SK-N-SH (cell line): ENCODE data around the gene METTL26. TPM values are rescaled to one million over a fixed set of nuclear protein-coding genes. Genes with fewer than 3 reads are reported as not detected.

Source experiments
- CTCF ChIA-PET: fragments of 300-600, 350-600 bp; formaldehyde crosslinking; extraction: SDS; loops from one replicate; lab custom pipeline; 2021; lab: Yijun Ruan, JAX
- POLR2A ChIA-PET: fragments of 350-600 bp; sonication (Branson Sonifier 250); formaldehyde crosslinking; extraction: SDS; loops from one replicate; lab custom pipeline; 2020; ENCODE audit warnings: antibody characterized with exemption, inconsistent platforms; lab: Yijun Ruan, JAX
- DNase-seq: peaks from one replicate; pipeline ENCODE4 v3.0.0; 2012
- H2AFZ ChIP-seq: fragments of 200-600 bp; sonication (generic); 2 replicates; pipeline ENCODE4 v1.8.1; 2016; ENCODE audit warnings: antibody characterized with exemption, mild to moderate bottlenecking, low read depth
- H3F3A ChIP-seq: fragments of 200-600 bp; sonication (generic); replicated peaks from 2 replicates; pipeline ENCODE3; 2016; ENCODE audit warnings: antibody characterized with exemption, mild to moderate bottlenecking; ENCODE audit not compliant: insufficient read depth
- H3K27ac ChIP-seq, 2 experiments: fragments of 200-500 bp in 1 of 2; fragments of 200-600 bp in 1 of 2; sonication (Bioruptor generic) in 1 of 2; sonication (generic), shearing (Covaris generic) in 1 of 2; 2 replicates each; pipeline versions ENCODE4 v1.5.1 to v1.6.1; 2014 to 2016; ENCODE audit warnings: low read depth in 2 of 2, inconsistent platforms in 1 of 2, low read length in 1 of 2, mild to moderate bottlenecking in 1 of 2, mixed read lengths in 1 of 2
- H3K27me3 ChIP-seq: fragments of 200-600 bp; sonication (generic), shearing (Covaris generic); 2 replicates; pipeline ENCODE4 v1.6.1; 2016; ENCODE audit warnings: mixed run types; ENCODE audit not compliant: insufficient read depth
- H3K36me3 ChIP-seq, 2 experiments: fragments of 200-500 bp in 1 of 2; fragments of 200-600 bp in 1 of 2; sonication (Bioruptor generic) in 1 of 2; sonication (generic) in 1 of 2; replicated peaks in 1 of 2; 2 replicates each; pipeline versions ENCODE3 to v1.5.1; 2014 to 2016; ENCODE audit warnings: low read length in 1 of 2, mild to moderate bottlenecking in 1 of 2; ENCODE audit not compliant: insufficient read depth in 2 of 2, control insufficient read depth in 1 of 2
- H3K4me1 ChIP-seq, 2 experiments: fragments of 200-500 bp in 1 of 2; fragments of 200-600 bp in 1 of 2; sonication (Bioruptor generic) in 1 of 2; sonication (generic), shearing (Covaris generic) in 1 of 2; 2 replicates each; pipeline versions ENCODE4 v1.5.1 to v1.6.1; 2014 to 2016; ENCODE audit warnings: low read depth in 1 of 2, low read length in 1 of 2, mixed run types in 1 of 2; ENCODE audit not compliant: insufficient read depth in 2 of 2, control insufficient read depth in 1 of 2
- H3K4me2 ChIP-seq: fragments of 200-600 bp; sonication (generic), shearing (Covaris generic); 2 replicates; pipeline ENCODE4 v1.6.1; 2017; ENCODE audit warnings: mixed run types
- H3K4me3 ChIP-seq, 2 experiments: fragments of 200-500 bp in 1 of 2; fragments of 200-600 bp in 1 of 2; sonication (Bioruptor generic) in 1 of 2; sonication (generic), shearing (Covaris generic) in 1 of 2; 2 replicates each; pipeline versions ENCODE4 v1.5.1 to v1.8.1; 2014 to 2016; ENCODE audit warnings: low read depth in 2 of 2, inconsistent platforms in 1 of 2, low read length in 1 of 2, mild to moderate bottlenecking in 1 of 2, mixed read lengths in 1 of 2, moderate library complexity in 1 of 2
- H3K79me2 ChIP-seq: fragments of 200-600 bp; sonication (generic); 2 replicates; pipeline ENCODE4 v1.8.1; 2017; ENCODE audit warnings: mild to moderate bottlenecking; ENCODE audit not compliant: insufficient read depth
- H3K9ac ChIP-seq: fragments of 200-600 bp; sonication (generic); 2 replicates; pipeline ENCODE4 v1.6.1; 2017; ENCODE audit warnings: mixed run types
- H3K9me2 ChIP-seq: fragments of 200-600 bp; sonication (generic); 2 replicates; pipeline ENCODE4 v1.6.1; 2017; ENCODE audit warnings: mixed run types
- H3K9me3 ChIP-seq: fragments of 200-600 bp; sonication (generic); 2 replicates; pipeline ENCODE4 v1.6.1; 2017; ENCODE audit warnings: mixed run types, mild to moderate bottlenecking, moderate library complexity
- H4K20me1 ChIP-seq: fragments of 200-600 bp; sonication (generic); 2 replicates; pipeline ENCODE4 v1.6.1; 2017; ENCODE audit warnings: mild to moderate bottlenecking, mixed run types; ENCODE audit not compliant: insufficient read depth
- CHD2 ChIP-seq: fragments of 150-350 bp; IDR thresholded peaks from 2 replicates; pipeline ENCODE4 v1.6.1; 2018; ENCODE audit warnings: low read length; ENCODE audit not compliant: partially characterized antibody
- EP300 ChIP-seq, 2 experiments: IDR thresholded peaks; 2 replicates each; pipeline versions ENCODE4 v1.4.0 to v1.6.1; 2012; ENCODE audit warnings: borderline replicate concordance in 1 of 2, low read depth in 1 of 2, low read length in 1 of 2
- EZH2phosphoT487 ChIP-seq: fragments of 200-600 bp; sonication (generic); IDR thresholded peaks from 2 replicates; pipeline ENCODE4 v1.6.1; 2017; ENCODE audit warnings: low read depth, mixed run types, mild to moderate bottlenecking, antibody characterized with exemption, moderate library complexity, borderline replicate concordance
- FOSL2 ChIP-seq: IDR thresholded peaks from 2 replicates; pipeline ENCODE4 v1.4.0; 2012; ENCODE audit warnings: low read depth, mild to moderate bottlenecking, moderate library complexity, borderline replicate concordance
- FOXJ3 ChIP-seq: sonication (generic); formaldehyde crosslinking; IDR thresholded peaks from 2 replicates; pipeline ENCODE4 v1.5.1; 2020; ENCODE audit warnings: mild to moderate bottlenecking, missing genetic modification reagents
- FOXM1 ChIP-seq: IDR thresholded peaks from 2 replicates; pipeline ENCODE4 v1.4.0; 2012; ENCODE audit warnings: low read depth, mild to moderate bottlenecking
- GABPA ChIP-seq: IDR thresholded peaks from 2 replicates; pipeline ENCODE4 v1.4.0; 2012; ENCODE audit warnings: low read depth, mild to moderate bottlenecking
- JUND ChIP-seq: IDR thresholded peaks from 2 replicates; pipeline ENCODE4 v1.4.0; 2012
- MEF2A ChIP-seq: IDR thresholded peaks from 2 replicates; pipeline ENCODE4 v1.4.0; 2012; ENCODE audit warnings: low read depth, borderline replicate concordance
- NRF1 ChIP-seq: IDR thresholded peaks from 2 replicates; pipeline ENCODE4 v1.6.1; 2012; ENCODE audit warnings: low read depth, mild to moderate bottlenecking, low read length
- RCOR1 ChIP-seq: fragments of 150-350 bp; IDR thresholded peaks from 2 replicates; pipeline ENCODE4 v1.6.1; 2017; ENCODE audit warnings: antibody characterized with exemption, low read length
- TAF1 ChIP-seq: IDR thresholded peaks from 2 replicates; pipeline ENCODE4 v1.6.1; 2012; ENCODE audit warnings: low read depth, mild to moderate bottlenecking, low read length, moderate library complexity, borderline replicate concordance
- WGBS: methylation state at CpG from one replicate; pipeline ENCODE4 v1.1.6; 2017; ENCODE audit warnings: low lambda C conversion rate; 5-methylcytosine and 5-hydroxymethylcytosine counted together
- polyA plus RNA-seq, 3 experiments: library from polyadenylated mRNA; depleted of rRNA; stranded (reverse); fragments of >200 nt; gene quantifications; 2 replicates each; pipeline ENCODE4 v1.2.3, GENCODE V29; 2012
- TF ChIP-seq, protein P1 (sequence below): IDR thresholded peaks from 2 replicates; pipeline ENCODE4; 2012
- TF ChIP-seq, protein P2 (sequence below): fragments of 150-350 bp; IDR thresholded peaks from 2 replicates; pipeline ENCODE4 v1.6.1; 2017; ENCODE audit warnings: antibody characterized with exemption, low read length, low read depth, borderline replicate concordance
- TF ChIP-seq, protein P3 (sequence below): fragments of 150-350 bp; IDR thresholded peaks from 2 replicates; pipeline ENCODE4 v1.6.1; 2016; ENCODE audit warnings: mild to moderate bottlenecking, low read depth, low read length
- TF ChIP-seq, protein P4 (sequence below): IDR thresholded peaks from 2 replicates; pipeline ENCODE4 v1.4.0; 2012; ENCODE audit warnings: low read depth, borderline replicate concordance

Gene METTL26
- polyA plus RNA-seq, 1 of the 3 experiments (the other 2 are of a cell fraction), result 167 TPM

DNA sequence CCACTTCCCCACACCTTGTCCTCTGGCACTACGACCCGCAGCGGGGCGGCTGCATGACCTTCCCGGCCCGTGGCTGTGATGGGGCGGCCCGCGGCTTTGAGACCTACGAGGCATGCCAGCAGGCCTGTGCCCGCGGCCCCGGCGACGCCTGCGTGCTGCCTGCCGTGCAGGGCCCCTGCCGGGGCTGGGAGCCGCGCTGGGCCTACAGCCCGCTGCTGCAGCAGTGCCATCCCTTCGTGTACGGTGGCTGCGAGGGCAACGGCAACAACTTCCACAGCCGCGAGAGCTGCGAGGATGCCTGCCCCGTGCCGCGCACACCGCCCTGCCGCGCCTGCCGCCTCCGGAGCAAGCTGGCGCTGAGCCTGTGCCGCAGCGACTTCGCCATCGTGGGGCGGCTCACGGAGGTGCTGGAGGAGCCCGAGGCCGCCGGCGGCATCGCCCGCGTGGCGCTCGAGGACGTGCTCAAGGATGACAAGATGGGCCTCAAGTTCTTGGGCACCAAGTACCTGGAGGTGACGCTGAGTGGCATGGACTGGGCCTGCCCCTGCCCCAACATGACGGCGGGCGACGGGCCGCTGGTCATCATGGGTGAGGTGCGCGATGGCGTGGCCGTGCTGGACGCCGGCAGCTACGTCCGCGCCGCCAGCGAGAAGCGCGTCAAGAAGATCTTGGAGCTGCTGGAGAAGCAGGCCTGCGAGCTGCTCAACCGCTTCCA lies 2.6 kb downstream of the METTL26 start:
- no peak for DNase-seq
- peaks cover 12% of the 10 kb centered on the region; the same call in 1 of the 2 replicates for H3K79me2 ChIP-seq
- no peak overlapping the region for H2AFZ ChIP-seq
- no peak overlapping the region for H3K4me2 ChIP-seq
- TF ChIP-seq, protein P1, sequence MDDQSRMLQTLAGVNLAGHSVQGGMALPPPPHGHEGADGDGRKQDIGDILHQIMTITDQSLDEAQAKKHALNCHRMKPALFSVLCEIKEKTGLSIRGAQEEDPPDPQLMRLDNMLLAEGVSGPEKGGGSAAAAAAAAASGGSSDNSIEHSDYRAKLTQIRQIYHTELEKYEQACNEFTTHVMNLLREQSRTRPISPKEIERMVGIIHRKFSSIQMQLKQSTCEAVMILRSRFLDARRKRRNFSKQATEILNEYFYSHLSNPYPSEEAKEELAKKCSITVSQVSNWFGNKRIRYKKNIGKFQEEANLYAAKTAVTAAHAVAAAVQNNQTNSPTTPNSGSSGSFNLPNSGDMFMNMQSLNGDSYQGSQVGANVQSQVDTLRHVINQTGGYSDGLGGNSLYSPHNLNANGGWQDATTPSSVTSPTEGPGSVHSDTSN, result no peak
- no peak for TF ChIP-seq NRF1
- no peak for TF ChIP-seq MEF2A
- TF ChIP-seq, protein P2, sequence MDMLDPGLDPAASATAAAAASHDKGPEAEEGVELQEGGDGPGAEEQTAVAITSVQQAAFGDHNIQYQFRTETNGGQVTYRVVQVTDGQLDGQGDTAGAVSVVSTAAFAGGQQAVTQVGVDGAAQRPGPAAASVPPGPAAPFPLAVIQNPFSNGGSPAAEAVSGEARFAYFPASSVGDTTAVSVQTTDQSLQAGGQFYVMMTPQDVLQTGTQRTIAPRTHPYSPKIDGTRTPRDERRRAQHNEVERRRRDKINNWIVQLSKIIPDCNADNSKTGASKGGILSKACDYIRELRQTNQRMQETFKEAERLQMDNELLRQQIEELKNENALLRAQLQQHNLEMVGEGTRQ, result no peak
- no peak for TF ChIP-seq EZH2phosphoT487
- TF ChIP-seq FOSL2, result no peak
- TF ChIP-seq FOXJ3, result no peak
- no peak for TF ChIP-seq CHD2
- TF ChIP-seq FOXM1, result no peak
- TF ChIP-seq, protein P3, sequence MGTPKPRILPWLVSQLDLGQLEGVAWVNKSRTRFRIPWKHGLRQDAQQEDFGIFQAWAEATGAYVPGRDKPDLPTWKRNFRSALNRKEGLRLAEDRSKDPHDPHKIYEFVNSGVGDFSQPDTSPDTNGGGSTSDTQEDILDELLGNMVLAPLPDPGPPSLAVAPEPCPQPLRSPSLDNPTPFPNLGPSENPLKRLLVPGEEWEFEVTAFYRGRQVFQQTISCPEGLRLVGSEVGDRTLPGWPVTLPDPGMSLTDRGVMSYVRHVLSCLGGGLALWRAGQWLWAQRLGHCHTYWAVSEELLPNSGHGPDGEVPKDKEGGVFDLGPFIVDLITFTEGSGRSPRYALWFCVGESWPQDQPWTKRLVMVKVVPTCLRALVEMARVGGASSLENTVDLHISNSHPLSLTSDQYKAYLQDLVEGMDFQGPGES, result no peak
- no peak for TF ChIP-seq EP300 (IDR thresholded peaks at IDR 0.05; ENCODE audit: borderline replicate concordance in 1 of 2, low read depth in 1 of 2, low read length in 1 of 2)
- no peak for TF ChIP-seq TAF1
- TF ChIP-seq GABPA, result no peak
- TF ChIP-seq, protein P4, sequence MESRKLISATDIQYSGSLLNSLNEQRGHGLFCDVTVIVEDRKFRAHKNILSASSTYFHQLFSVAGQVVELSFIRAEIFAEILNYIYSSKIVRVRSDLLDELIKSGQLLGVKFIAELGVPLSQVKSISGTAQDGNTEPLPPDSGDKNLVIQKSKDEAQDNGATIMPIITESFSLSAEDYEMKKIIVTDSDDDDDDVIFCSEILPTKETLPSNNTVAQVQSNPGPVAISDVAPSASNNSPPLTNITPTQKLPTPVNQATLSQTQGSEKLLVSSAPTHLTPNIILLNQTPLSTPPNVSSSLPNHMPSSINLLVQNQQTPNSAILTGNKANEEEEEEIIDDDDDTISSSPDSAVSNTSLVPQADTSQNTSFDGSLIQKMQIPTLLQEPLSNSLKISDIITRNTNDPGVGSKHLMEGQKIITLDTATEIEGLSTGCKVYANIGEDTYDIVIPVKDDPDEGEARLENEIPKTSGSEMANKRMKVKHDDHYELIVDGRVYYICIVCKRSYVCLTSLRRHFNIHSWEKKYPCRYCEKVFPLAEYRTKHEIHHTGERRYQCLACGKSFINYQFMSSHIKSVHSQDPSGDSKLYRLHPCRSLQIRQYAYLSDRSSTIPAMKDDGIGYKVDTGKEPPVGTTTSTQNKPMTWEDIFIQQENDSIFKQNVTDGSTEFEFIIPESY, result no peak
- TF ChIP-seq RCOR1, result no peak
- TF ChIP-seq JUND, result no peak
- TF ChIP-seq, all 33 proteins: peak for 0
- Histone ChIP-seq H3K27ac (no peak overlapping the region), H3K4me3 (no peak overlapping the region), H3K4me1 (peaks cover 0 to 49% of the 10 kb centered on the region in 2 experiments; a peak in 1 of 4 replicates), H3K9ac (no peak overlapping the region), H3F3A (no peaks in the 10 kb centered on the region), H3K9me2 (no peaks in the 10 kb centered on the region), H3K27me3 (no peaks in the 10 kb centered on the region), H4K20me1 (no peaks in the 10 kb centered on the region; the same call in 1 of the 2 replicates), H3K36me3 (peaks cover 0 to 16% of the 10 kb centered on the region in 2 experiments), H3K9me3 (no peaks in the 10 kb centered on the region)
- ChIA-PET POLR2A (no interaction called here), CTCF (interaction anchor here (0.6 kb wide), 1 partner anchor 31 kb away, joined by 3 read pairs; no protein-coding TSS in a partner anchor)
- 98% methylated on average over 21 of the region's 74 CpGs for WGBS
